Activated T-cell treated with anti-CD3 and anti-CD28 coated beads for 4 hours (primary cell): Measurements from ENCODE around the gene FAM111B.
"Not testable (repeated sequence)": the region's sequence is repeated elsewhere in the genome, so short reads cannot be mapped to it uniquely, and the experiment has no call there.

ENCODE experiments used
- DNase-seq: peaks from one replicate; pipeline ENCODE4 v3.0.0-alpha.2; 2020

Gene FAM111B, protein sequence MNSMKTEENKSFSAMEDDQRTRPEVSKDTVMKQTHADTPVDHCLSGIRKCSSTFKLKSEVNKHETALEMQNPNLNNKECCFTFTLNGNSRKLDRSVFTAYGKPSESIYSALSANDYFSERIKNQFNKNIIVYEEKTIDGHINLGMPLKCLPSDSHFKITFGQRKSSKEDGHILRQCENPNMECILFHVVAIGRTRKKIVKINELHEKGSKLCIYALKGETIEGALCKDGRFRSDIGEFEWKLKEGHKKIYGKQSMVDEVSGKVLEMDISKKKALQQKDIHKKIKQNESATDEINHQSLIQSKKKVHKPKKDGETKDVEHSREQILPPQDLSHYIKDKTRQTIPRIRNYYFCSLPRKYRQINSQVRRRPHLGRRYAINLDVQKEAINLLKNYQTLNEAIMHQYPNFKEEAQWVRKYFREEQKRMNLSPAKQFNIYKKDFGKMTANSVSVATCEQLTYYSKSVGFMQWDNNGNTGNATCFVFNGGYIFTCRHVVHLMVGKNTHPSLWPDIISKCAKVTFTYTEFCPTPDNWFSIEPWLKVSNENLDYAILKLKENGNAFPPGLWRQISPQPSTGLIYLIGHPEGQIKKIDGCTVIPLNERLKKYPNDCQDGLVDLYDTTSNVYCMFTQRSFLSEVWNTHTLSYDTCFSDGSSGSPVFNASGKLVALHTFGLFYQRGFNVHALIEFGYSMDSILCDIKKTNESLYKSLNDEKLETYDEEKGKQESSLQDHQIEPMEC

DNA sequence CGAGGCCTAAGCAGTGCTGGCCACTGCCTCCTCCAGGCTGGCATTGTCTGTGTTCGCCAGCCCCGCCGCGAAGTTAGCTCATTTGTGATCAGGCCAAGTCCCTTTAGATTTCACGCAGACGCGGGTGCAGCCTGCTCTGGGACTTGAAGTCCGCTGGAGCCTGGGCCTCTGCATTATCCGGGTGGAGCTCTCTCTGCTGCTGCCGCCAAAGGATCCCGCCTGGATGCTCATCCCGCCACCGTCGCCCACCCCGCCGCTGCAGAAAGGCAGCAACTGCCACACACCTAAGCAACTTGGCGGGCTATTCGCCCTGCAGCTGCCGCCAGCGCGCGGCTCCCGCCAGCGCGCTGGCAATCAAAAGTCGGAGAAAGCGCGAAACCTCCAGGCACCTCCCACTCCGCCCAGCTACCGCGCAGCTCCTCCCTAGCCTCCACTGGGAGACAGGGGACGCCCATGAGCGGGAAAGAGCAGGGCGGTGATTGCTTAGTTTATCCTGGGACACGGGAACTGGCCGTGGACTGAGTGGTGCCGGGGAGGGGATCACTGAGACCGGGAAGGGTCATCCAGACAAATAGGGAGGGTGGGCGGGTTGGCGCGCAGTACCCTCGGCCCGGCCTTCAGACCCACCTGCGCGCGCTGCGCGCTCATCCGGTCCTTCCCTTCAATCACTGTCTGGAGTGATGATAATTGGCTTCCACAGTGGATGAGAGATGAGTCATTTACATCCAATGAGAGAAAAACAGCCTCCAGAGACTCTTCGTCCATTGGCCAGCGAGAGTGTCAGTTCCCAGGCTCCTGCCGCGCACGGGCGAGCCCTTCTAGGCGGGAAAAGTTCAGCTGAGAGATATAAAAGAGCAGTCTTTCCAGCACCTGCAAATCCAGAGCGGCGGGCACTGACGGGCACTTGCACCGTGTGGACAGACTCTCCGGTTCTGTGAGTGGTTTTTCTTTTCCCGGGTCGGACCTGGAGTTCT lies at the start of gene FAM111B:
FAM111B (plus strand) TSS at position 875 of the 974 bp plus-strand sequence. CDS start 2,389 bp downstream, outside the sequence.
- peak; percentile 11 for DNase-seq

DNA sequence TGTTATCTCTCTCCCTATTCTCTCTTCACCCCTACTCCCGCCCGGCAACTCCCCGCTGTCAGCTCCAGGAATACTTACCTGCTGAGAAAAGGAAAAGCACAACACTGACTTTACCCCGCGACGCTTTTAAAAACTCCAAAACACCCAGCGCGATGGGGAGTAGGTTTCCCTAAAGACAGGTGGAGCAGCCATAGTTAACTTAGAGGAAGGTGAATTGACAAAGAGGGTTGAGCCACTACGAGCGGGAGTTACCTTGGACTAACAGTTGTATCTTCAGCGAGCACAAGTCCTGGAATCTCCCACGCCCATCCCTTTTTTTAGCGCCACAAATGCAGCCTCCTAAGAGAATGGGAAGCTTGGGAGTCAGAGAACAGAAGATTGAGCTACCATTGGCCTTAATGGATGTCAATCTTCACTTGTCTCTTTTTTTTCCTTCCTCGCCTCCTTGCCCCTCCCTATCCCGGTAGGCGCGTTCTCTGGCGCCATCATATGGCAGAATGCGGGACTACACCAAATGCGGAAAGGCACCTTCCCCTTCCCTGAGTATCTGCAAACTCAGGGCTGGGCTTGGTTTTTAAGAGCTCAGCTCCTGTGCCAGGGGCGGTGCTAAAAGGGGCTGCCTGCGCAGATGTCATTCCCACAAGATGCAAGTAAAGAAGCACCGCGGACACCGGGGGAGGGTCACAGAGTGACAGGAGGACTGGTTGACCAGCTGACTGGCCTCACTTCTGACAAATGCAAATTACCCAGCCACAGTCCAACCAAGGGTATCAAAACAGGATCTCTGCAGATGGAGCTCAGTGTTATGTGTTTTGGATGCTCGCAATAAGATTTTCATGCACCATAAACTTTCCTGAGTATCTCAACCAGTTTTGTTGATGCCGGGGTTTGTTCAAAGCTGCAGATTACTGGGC lies 48.7 kb upstream of the FAM111B start:
- peak; percentile 70 for DNase-seq

DNA sequence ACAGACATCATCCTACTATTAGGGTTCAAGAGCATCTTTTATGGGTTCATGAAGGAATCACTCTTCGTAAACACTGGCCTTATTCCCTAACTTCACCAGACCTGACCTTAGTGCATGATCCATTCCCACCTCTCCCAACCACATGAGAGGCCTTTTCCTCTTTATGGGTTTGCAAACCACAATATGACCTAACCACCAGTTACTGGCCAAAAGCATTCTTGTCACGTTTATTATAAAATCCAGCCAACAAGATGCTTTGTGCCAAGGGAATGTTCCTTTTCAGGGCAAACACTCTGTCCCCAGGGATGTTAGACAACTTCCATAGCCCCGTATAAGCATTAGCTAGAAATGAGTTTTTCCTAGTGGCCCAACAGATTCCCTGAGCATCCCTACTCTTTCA lies 46.9 kb upstream of the FAM111B start:
- DNase-seq: not testable (repeated sequence)

DNA sequence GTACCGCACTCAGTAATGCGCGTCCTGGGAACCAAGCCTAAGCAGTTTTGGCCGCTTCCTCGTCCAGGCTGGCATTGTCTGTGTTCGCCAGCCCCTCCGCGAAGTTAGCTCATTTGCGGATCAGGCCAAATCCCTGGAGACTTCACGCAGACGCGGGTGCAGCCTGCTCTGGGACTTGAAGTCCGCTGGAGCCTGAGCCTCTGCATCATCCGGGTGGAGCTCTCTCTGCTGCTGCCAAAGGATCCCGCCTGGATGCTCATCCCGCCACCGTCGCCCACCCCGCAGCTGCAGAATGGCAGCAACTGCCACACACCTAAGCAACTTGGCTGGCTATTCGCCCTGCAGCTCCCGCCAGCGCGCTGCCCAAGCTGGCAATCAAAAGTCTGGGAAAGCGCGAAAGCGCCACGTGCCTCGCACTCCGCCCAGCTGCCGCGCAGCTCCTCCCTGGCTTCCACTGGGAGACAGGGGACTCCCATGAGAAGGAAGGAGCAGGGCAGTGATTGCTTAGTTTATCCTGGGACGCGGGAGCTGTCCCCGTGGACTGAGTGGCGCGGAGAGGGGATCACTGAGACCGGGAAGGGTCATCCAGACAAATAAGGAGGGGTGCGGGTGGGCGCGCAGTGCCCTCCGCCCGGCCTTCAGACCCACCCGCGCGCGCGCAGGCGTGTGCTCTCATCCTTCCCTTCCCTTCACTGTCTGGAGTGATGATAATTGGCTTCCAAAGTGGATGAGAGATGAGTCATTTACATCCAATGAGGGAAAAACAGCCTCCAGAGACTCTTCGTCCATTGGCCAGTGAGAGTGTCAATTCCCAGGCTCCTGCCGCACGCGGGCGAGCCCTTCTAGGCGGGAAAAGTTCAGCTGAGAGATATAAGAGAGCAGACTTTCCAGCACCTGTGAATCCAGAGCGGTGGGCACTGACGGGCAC lies 44.2 kb upstream of the FAM111B start:
- no peak for DNase-seq

DNA sequence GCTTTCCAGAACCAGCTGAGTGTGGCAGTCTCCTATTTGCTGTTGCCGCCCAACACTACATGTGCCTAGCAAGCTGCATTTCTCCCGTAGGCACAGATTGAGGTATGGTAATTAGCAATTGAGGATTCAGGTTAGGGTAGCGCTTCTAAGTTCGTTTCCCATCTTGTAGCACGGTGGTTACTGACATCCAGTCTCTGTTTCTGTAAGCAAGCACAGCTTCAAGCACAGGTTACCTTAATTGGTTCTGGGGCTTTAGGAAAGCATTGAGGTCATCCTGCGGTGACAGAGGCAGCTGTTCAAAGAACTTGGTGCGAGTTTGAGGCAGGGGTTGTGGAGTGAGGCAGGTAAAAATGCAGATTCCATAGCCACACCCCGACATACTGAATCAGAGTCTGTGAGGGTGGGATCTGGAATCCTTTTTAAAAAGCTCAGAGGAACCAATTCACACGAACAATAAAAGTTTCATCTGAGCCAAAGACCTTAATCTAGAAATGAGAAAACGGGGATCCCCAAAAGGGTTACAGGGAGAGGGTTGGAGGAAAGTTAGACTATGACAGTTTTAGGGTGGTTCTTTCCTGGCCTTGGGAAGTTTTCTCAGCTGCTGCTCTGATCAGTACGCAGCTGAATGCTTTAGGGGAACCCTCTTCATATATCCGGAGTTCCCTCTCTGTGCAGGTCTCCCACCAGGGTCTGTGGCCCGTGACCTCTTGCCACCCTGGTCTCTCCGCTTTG lies 42.9 kb upstream of the FAM111B start:
- not testable (repeated sequence) for DNase-seq

DNA sequence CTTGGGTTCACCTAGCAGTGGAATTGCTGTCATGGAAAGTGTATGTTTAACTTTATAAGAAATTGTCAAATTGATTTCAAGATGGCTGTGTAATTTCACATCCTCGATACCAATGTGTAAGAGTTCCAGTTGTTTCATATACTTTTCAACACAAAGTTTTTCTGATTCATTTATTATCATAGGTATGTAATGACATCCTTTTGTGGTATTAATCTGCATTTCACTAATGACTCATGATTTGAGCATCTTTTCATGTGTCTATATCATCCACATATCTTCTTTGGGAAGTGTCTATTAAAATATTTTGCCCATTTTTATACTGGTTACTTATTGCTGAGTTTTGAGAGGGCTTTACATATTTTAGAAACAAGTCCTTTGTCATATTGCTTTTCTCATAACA lies 38.0 kb upstream of the FAM111B start:
- DNase-seq: no peak

DNA sequence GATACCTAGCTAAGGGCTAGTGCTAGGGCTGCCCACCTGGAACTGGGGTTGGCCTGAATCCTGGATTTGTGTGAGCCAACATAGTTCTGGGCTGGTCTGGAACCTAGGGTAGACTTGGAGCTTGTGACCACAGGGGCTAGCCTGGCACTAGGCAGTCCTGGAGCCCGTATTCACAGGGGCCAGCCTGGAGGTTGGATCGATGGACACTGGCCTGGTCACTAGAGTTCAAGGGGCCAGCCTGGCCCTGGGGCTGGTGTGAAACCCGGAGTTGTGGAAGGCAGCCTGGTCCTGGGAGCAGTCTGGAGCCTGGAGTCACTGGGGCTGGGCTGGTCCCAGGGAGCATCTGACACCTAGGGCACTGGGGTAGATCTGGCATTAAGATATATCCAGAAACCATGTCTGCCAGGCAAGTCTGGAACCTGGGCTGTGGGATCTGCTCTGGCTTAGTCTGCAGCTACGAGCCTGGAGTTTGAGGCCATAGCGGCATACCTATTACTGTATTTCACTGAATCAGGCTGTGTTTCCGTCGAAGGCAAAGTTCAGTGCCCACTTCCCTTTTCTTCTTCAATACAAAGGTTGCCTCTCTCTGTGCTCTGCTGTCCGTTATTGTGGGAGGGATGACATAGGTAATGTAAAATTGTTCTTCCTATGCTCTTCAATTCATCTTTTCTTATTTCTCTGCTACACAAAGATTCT lies 30.0 kb upstream of the FAM111B start:
- no peak for DNase-seq

DNA sequence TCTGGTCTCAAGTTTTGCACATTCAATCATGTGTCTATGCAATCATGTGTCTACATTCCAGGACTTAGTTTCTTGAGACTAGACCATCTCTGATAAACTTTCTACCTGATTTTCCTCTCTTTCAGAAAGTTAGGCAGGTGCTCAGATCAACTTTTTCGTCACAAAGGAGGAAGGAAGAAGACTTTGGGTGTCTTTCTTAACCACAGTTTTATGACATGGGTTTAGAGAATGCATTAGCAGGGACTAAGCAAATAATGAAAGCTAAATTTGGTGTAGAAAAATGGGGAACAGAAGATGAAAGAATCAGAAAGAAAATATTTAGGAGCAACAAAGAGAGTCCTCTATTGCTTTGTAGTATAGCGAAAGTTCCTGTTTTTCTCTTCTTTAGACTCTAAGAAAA lies 28.6 kb upstream of the FAM111B start:
- DNase-seq: no peak

DNA sequence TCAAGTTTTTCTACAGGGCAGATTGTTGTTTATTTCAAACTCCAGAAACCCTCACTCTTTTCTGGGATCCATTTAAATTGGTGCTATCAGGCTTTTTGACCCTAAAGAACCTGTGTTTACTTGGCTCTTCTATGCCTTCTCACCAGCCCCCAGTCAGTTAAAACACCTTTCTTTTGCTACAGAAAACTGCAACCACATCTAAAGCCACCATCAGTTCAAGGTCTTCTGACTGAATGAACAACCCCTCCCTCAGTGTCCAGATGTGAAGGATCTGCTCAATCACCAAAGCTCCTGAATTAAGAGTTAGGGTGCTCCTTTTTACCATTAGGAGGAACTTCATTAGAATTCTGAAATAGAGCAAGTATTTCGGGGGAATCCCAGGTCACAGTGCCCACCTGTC lies 28.0 kb upstream of the FAM111B start:
- DNase-seq: no peak

DNA sequence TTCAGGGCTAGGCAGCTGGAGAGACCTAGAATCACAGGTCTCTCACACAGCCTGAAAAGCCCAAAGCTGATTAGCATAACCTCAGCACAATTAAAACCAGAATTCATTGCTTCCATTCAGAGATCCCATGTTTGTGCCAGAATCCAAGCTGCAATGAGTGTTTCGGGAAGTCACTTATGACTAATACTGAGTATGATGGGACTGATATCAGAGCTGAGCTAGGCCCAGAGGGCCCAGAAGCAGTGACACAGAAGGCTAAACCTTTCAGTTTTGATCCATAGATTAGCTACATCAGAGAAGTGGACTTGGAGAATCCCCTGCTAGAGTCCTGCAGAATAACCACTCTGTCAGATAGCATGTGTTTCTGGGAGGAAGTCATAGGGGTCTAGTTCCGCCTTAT lies 26.6 kb upstream of the FAM111B start:
- not testable (repeated sequence) for DNase-seq

DNA sequence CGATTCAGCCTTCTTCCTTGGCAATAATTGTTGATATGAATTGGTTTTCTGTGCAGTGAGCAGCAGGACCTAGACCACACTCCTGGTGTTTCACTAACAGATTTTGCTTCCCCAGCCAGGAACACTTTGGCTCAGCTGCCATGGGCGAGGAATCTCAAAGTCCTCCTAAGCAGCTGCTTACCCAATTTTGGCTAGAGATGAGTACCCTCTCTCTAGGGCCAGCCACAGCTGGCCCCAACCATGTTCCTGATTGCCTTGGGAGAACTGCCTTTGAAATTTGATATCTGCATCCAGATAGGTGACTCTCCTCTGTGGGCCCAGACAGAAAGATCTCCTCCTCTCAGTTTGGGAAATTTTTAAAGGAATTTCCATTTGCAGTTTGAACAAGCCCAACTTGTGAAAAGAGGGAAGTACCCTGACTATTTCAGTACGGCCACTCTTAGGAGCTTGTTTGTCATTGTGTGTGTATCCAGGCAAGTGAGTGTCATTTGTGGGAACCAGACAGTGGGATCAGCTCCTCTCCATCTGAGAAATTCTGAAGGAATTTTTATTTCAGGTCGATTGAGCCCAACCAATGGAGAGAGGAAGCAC lies 25.5 kb upstream of the FAM111B start:
- not testable (repeated sequence) for DNase-seq

DNA sequence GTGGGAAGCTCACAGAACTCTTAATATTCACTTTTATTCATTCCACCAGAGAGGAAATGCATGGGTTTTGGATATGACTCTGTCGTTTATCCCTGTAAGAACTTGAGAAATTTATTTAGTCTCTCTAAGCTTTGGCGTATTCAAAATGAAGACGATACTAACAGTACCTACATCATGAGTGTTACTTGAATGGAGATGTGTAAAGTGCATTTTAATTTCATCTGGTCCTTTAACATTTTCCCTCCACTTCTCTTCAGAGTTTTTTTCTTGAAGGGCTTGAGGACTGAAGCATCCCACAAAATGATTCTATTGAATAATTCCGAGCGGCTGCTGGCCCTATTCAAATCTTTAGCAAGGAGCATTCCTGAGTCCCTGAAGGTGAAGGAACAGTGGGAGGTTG lies 21.0 kb upstream of the FAM111B start, which contains the start of gene GLYATL1B:
GLYATL1B (plus strand) TSS at position 301 of the 400 bp plus-strand sequence; CDS start at position 301, 0 bp downstream.
- not testable (repeated sequence) for DNase-seq

DNA sequence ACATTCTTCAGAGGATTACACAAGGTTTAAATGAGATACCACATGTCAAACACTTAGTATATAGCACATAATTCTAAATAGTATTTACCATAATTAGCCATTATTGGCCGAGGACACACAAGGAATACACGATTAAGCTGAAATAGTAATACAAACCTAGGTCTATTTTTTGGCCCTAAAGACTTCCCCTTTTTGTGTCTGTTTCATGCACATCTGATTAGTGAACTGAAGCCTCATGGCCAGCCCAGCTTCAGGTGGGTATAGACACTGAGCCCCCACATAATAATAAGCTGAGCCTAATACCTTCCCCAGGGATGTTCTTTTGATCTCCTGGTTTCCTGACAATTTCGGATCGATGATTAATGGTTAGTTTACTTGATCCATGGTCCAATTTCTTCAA lies 18.9 kb upstream of the FAM111B start:
- no peak for DNase-seq

DNA sequence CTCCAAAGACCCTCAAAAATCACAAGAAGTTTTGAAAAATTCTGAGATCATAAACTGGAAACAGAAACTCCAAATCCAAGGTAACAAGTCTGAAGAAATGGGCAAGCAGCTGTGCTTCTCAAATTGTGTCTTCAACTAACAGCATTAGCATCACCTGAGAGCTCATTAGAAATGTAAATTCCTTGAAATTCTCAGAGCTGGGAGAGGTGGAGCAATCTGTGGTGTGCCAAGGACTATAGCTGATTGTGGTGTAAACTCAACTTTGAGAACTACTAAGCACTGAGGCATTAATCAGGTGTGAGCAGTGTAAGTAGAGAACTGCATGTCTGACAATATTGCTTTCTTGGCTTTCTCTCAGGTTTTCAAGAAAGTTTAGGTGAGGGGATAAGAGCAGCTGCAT lies 13.5 kb upstream of the FAM111B start:
- not testable (repeated sequence) for DNase-seq

DNA sequence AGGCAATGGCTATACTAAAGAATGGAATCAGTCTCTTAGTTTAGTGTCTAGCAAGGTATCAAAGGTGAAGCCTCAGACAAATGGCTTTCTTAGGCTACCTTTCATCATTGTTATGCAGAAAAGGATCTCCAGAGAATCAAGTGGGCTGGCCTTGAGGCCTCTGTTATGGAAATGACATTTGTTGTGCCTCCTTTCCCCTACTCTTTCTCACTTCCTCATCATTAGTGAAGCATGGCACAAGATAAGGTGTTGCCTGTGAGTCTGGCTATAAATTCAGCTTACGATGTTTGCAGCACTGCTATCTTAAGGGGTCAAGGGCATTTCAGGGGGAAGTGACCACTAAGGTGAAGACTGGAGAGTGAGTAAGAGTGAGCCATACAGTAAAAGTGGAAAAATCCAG lies 11.8 kb upstream of the FAM111B start:
- not testable (repeated sequence) for DNase-seq

DNA sequence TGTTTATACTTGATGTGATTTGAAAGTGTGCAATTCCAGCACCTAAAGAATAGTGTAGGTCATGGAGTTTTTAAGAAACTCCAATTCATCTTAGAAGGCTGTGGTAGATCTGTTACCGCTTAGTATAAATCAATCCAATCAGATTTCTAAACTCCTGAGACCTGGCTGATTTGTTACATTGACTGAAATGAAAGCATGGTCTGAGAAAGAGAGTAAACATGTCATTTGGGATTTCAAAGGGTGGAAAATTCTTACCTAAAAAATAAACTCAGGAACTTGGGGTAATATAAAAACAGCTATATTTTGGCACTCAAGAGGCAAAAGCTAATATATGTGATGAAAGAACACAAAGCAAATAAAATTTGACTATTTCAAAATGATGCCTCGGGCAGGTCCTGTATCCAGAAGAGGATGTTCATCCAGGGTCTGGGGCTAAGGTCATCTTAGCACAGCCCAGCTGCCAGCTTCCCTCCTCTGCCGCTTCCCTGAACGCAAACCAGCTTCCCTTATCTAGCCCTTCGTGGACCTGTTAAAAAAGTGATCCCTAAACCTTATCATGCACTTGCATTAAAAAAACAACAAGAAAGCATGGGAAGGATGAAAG lies 11.0 kb upstream of the FAM111B start:
- DNase-seq: not testable (repeated sequence)

DNA sequence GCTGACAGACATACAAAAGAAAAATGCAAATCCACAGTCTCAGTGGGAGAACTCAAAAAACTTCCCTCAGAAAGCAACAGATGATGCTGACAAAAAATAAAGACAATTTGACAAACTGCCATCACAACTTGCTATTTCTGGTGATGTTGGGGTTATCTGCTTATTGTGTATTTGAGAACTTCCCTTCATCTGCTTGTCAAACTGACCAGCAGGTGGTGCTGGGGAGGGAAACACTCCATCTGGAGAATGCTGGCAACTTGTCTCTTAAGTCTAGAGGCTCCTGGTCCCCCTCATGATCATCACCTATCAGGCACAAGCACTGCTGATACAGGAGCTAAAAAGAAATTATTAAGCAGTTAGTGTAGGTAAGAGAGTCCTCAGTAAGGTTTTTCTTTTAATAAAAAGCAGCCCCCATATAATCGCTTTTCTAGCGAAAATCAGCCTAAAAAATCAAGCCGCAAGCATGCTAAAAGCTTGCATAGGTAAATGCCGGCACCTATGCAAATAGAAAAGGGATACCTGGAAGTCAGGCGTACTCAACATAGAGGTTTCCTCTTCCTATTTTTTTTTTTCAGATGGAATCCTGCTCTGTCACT lies 9.8 kb upstream of the FAM111B start:
- peak; percentile 50 for DNase-seq

DNA sequence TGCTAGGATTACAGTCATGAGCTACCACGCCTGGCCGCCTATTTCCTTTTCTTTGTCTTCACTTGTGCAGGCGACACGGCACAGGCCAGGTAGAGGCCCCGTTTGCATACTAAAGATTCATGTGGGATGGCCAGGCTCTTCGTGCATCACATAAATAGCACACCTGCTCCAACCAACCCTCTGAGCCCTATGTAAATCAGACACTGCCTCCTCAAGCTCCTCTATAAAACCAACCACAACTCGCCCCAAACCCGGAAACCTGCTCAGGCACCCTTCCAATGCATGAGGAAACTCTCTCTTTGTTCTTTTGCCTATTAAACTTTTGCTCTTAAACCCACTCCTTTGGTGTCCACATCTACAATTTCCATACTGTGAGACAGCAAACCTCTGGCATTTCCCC lies 9.1 kb upstream of the FAM111B start:
- not testable (repeated sequence) for DNase-seq
